ENCODE results near the gene GALNT5.

The GALNT5 gene

DNA sequence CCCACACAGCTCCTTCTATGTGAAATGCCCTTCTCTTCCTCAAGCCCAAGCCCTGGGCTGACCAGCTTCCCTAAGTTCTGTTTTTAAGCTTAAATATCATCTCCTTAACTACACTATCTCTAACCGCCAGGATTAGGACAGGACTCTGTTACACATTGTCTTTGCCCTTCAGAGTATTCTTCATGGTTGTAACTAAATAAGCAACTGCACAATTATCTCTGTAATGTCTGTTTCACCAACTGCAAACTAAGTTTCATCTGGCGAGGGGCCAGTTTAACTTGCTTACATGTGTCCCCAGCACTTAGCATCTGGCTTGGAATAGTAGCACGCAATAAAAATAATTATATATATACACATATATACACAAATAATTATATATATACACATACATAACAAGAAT lies 69.2 kb downstream of the GALNT5 start:
- H3K4me3 ChIP-seq (ENCODE audit: low read length): no peak overlapping the region
- H2AFZ ChIP-seq (ENCODE audit: low read depth, low read length): no peak overlapping the region
- H4K20me1 ChIP-seq (ENCODE audit: insufficient read depth, low read length): no peaks in the 10 kb centered on the region
- H3K4me1 ChIP-seq (ENCODE audit: low read length): peaks cover 8% of the 10 kb centered on the region
- no peaks in the 10 kb centered on the region for H3K9me3 ChIP-seq (ENCODE audit: insufficient read depth, low read length)
- no peaks in the 10 kb centered on the region for H3K36me3 ChIP-seq (replicated peaks; ENCODE audit: low read depth, low read length)
- no peak overlapping the region for H3K4me2 ChIP-seq (ENCODE audit: low read length)
- H3K27me3 ChIP-seq (ENCODE audit: low read depth, low read length): no peaks in the 10 kb centered on the region
- no peaks in the 10 kb centered on the region for H3K79me2 ChIP-seq (ENCODE audit: low read length)
- no peak overlapping the region for H3K9ac ChIP-seq (ENCODE audit: low read length)
- no peak overlapping the region for H3K27ac ChIP-seq (ENCODE audit: low read length)
- TF ChIP-seq EZH2phosphoT487 (IDR thresholded peaks at IDR 0.05; ENCODE audit: low read depth) (no peak), CTCF (IDR thresholded peaks at IDR 0.05; ENCODE audit: low read depth, low read length) (no peak)

DNA sequence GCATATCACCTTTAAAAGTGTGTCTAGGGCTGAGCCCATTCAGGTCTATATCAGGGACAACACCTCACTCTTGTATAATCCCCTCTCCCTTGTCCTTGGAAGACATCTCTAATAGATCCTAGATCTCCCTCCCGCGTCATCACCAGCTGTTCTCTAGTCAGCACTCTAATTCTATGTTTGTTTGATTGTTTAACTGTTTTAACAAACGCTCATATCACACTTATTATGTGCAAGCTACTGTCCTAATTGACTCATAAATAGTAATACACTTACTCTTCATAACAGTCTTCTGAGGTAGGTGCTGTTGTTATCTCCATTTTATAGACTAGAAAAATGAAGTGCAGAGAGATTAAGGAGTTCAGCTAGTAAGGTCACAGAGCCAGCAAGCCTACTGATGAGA lies 69.7 kb downstream of the GALNT5 start:
- Histone ChIP-seq H4K20me1 (ENCODE audit: insufficient read depth, low read length) (no peaks in the 10 kb centered on the region), H3K4me3 (ENCODE audit: low read length) (no peak overlapping the region), H3K27ac (ENCODE audit: low read length) (no peak overlapping the region), H3K79me2 (ENCODE audit: low read length) (no peaks in the 10 kb centered on the region), H3K4me2 (ENCODE audit: low read length) (no peak overlapping the region), H3K27me3 (ENCODE audit: low read depth, low read length) (no peaks in the 10 kb centered on the region), H2AFZ (ENCODE audit: low read depth, low read length) (no peak overlapping the region), H3K9ac (ENCODE audit: low read length) (no peak overlapping the region), H3K4me1 (ENCODE audit: low read length) (peaks cover 8% of the 10 kb centered on the region), H3K36me3 (replicated peaks; ENCODE audit: low read depth, low read length) (no peaks in the 10 kb centered on the region), H3K9me3 (ENCODE audit: insufficient read depth, low read length) (no peaks in the 10 kb centered on the region)
- no peak for TF ChIP-seq EZH2phosphoT487 (IDR thresholded peaks at IDR 0.05; ENCODE audit: low read depth)
- TF ChIP-seq CTCF (IDR thresholded peaks at IDR 0.05; ENCODE audit: low read depth, low read length): no peak

- H4K20me1 ChIP-seq (ENCODE audit: insufficient read depth, low read length): no peaks in the 10 kb centered on the region
- peak; percentile 91 for TF ChIP-seq CTCF (IDR thresholded peaks at IDR 0.05; ENCODE audit: low read depth, low read length)
- TF ChIP-seq EZH2phosphoT487 (IDR thresholded peaks at IDR 0.05; ENCODE audit: low read depth): no peak
- H3K27ac ChIP-seq (ENCODE audit: low read length): no peak overlapping the region
- no peaks in the 10 kb centered on the region for H3K27me3 ChIP-seq (ENCODE audit: low read depth, low read length)
- no peaks in the 10 kb centered on the region for H3K79me2 ChIP-seq (ENCODE audit: low read length)
- H3K36me3 ChIP-seq (replicated peaks; ENCODE audit: low read depth, low read length): no peaks in the 10 kb centered on the region
- H3K4me1 ChIP-seq (ENCODE audit: low read length): peaks cover 8% of the 10 kb centered on the region
- no peaks in the 10 kb centered on the region for H3K9me3 ChIP-seq (ENCODE audit: insufficient read depth, low read length)
- H3K4me2 ChIP-seq (ENCODE audit: low read length): peak overlapping the region; percentile 29; the same call in 1 of the 2 replicates
- H3K9ac ChIP-seq (ENCODE audit: low read length): no peak overlapping the region
- no peak overlapping the region for H2AFZ ChIP-seq (ENCODE audit: low read depth, low read length)
- H3K4me3 ChIP-seq (ENCODE audit: low read length): no peak overlapping the region
Measured at GRCh38 chr2:157327621-157328500, 70.4 kb downstream of the GALNT5 start.

GRCh38 chr2:157329524-157329923 lies 72.0 kb downstream of the GALNT5 start:
- no peak overlapping the region for H3K4me2 ChIP-seq (ENCODE audit: low read length)
- no peaks in the 10 kb centered on the region for H3K27me3 ChIP-seq (ENCODE audit: low read depth, low read length)
- H3K27ac ChIP-seq (ENCODE audit: low read length): no peak overlapping the region
- H3K9me3 ChIP-seq (ENCODE audit: insufficient read depth, low read length): no peaks in the 10 kb centered on the region
- no peaks in the 10 kb centered on the region for H3K36me3 ChIP-seq (replicated peaks; ENCODE audit: low read depth, low read length)
- H3K9ac ChIP-seq (ENCODE audit: low read length): no peak overlapping the region
- H3K79me2 ChIP-seq (ENCODE audit: low read length): no peaks in the 10 kb centered on the region
- no peaks in the 10 kb centered on the region for H4K20me1 ChIP-seq (ENCODE audit: insufficient read depth, low read length)
- peaks cover 8% of the 10 kb centered on the region for H3K4me1 ChIP-seq (ENCODE audit: low read length)
- TF ChIP-seq EZH2phosphoT487 (IDR thresholded peaks at IDR 0.05; ENCODE audit: low read depth): no peak
- no peak for TF ChIP-seq CTCF (IDR thresholded peaks at IDR 0.05; ENCODE audit: low read depth, low read length)
- no peak overlapping the region for H3K4me3 ChIP-seq (ENCODE audit: low read length)
- H2AFZ ChIP-seq (ENCODE audit: low read depth, low read length): no peak overlapping the region

Data from OCI-LY3 (cell line).